Smooth muscle cell of the brain vasculature (primary cell): Measurements from ENCODE around the gene TXNIP.

Experiments used
- DNase-seq: peaks from one replicate; pipeline ENCODE4 v3.0.0-alpha.2; 2012; ENCODE audit warnings: low read depth, low spot score

TXNIP gene

GRCh38 chr1:146012703-146013558 is 16.6 kb upstream of the TXNIP start:
- no peak for DNase-seq

DNA sequence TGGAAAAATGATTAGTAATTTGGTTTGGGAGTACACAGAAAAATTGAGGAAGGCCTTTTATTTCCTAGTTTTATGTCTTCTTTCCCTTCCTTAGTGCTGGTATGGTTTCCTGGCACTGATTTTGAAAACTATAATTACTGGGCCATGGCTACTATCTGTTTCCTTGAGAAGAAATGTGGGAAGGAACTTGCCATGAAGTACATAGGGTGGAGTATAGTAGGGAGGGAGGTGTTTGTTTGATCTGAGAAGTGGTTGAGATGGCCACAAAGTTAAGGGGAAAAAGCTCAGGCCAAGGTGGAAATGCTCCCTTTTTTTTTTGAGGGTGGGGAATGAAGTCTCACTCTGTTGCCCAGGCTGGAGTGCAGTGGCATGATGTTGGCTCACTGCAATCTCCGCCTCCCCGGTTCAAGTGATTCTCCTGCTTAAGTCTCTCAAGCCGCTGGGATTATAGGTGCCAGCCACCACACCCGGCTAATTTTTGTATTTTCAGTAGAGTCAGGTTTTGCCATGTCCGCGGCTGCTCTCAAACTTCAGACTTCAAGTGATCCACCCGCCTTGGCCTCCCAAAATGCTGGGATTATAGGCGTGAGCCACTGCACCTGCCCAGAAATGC is 13.9 kb upstream of the TXNIP start:
- no peak for DNase-seq

- no peak for DNase-seq
Measured at GRCh38 chr1:146007489-146008133, 11.2 kb upstream of the TXNIP start.

GRCh38 chr1:146001709-146002108 is 5.3 kb upstream of the TXNIP start:
- DNase-seq, result no peak

GRCh38 chr1:145999321-146000024 is 3.1 kb upstream of the TXNIP start:
- no peak for DNase-seq

DNA sequence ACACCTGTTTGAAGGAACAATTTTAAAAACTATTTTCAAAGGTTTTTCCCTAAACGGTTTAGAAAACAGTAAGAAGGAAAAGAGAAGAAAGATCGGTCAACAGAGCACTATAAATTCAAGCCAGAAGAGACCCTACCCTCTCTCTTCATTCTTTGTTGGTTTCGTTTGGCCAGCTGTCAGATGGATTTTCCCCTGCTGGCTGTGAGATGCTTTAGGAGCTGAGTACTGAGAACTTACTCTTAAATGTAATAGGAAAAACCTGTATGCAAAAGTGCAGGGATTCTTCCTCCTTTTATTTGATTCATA is 1.3 kb upstream of the TXNIP start:
- DNase-seq, result no peak

- no peak for DNase-seq
Measured at GRCh38 chr1:145997016-145997717, 788 bp upstream of the TXNIP start.

GRCh38 chr1:145995964-145996432 is 381 bp downstream of the TXNIP start:
- no peak for DNase-seq

DNA sequence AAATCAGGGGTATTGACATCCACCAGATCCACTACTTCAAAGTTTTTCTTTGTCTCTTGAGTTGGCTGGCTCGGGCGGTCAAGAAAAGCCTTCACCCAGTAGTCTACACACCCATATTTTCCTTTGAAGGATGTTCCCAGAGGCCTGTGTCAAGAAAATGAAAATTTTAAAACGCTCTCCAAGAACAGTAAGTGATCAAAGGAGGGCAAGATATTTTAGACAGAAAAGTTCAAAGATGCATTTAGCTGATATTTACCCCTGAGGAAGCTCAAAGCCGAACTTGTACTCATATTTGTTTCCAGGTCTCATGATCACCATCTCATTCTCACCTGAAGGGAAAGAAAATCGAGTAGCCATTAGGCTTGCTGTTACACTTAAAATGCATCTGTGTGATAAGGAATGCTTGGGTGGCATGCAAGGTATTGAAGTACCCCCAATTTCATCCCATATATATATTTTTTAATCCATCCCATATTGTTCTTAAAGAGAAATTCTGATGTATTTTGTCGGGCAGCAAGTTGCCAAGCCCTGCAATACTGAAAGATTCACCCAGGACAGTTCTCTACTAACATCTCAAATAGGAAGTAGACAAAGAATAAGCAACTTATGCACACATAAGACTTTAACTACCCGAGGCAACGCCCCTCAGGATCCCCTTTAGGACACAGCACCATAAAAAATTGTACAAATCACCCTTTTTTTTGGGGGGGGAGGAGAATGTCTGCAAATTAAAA is 1.1 kb downstream of the TXNIP start:
- DNase-seq, result no peak

- no peak for DNase-seq
Measured at GRCh38 chr1:145994391-145995120, 1.8 kb downstream of the TXNIP start.

- DNase-seq, result no peak
Measured at GRCh38 chr1:145993618-145994390, 2.6 kb downstream of the TXNIP start.

GRCh38 chr1:145992958-145993617 is 3.3 kb downstream of the TXNIP start:
- no peak for DNase-seq

GRCh38 chr1:145992502-145992936 is 3.9 kb downstream of the TXNIP start:
- DNase-seq, result no peak

GRCh38 chr1:145991735-145992412 is 4.5 kb downstream of the TXNIP start:
- DNase-seq, result no peak

- DNase-seq, result no peak
Measured at GRCh38 chr1:145990249-145990855, 6.0 kb downstream of the TXNIP start.

GRCh38 chr1:145988773-145989172 is 7.6 kb downstream of the TXNIP start:
- no peak for DNase-seq

GRCh38 chr1:145987926-145988325 is 8.5 kb downstream of the TXNIP start:
- DNase-seq, result no peak

- DNase-seq, result no peak
Measured at GRCh38 chr1:145986551-145986950, 9.8 kb downstream of the TXNIP start.
